OCI-LY7 (cell line): ENCODE measurements around the gene AXL. TPM values are rescaled to one million over a fixed set of nuclear protein-coding genes. Genes with fewer than 3 reads are reported as not detected.
A peak's percentile ranks its signal among the peaks of the same experiment; 100 is the strongest.

ENCODE experiments used
- BruUV-seq: library from RNA; stranded (reverse); fragments of 400-500 nt; replicated peaks from 2 replicates; lab custom pipeline; 2021; lab: Mats Ljungman, UMichigan
- CTCF ChIA-PET: fragments of 300-600 bp; sonication (Branson Sonifier 250); formaldehyde crosslinking; loops from one replicate; lab custom pipeline; 2022; ENCODE audit warnings: antibody characterized with exemption; ENCODE audit not compliant: unreplicated experiment; lab: Charles Lee
- POLR2A ChIA-PET: fragments of 300-600 bp; sonication (Branson Sonifier 250); formaldehyde crosslinking; loops from one replicate; lab custom pipeline; 2022; ENCODE audit warnings: antibody characterized with exemption; lab: Charles Lee
- DNase-seq: peaks from one replicate; pipeline ENCODE4 v3.0.0-alpha.2; 2015; ENCODE audit warnings: low spot score
- H2AFZ ChIP-seq: fragments of 200-600 bp; sonication (generic), shearing (Covaris generic); 2 replicates; pipeline ENCODE4 v1.6.1; 2014; ENCODE audit warnings: mild to moderate bottlenecking, antibody characterized with exemption, low read length, moderate library complexity
- H3K27ac ChIP-seq: fragments of 200-600 bp; sonication (generic); 2 replicates; pipeline ENCODE4 v1.5.1; 2014; ENCODE audit warnings: mixed run types, low read depth, mild to moderate bottlenecking, moderate library complexity, low read length, inconsistent platforms; ENCODE audit not compliant: poor library complexity, severe bottlenecking
- H3K36me3 ChIP-seq: fragments of 200-600 bp; sonication (generic); 2 replicates; pipeline ENCODE4 v1.6.1; 2014; ENCODE audit warnings: mild to moderate bottlenecking, antibody characterized with exemption, low read length, moderate library complexity, mixed read lengths; ENCODE audit not compliant: insufficient read depth
- H3K4me1 ChIP-seq: fragments of 200-600 bp; sonication (generic); 2 replicates; pipeline ENCODE4 v1.5.1; 2014; ENCODE audit warnings: mild to moderate bottlenecking, low read length; ENCODE audit not compliant: insufficient read depth, poor library complexity, severe bottlenecking
- H3K4me2 ChIP-seq: fragments of 200-600 bp; sonication (generic); 2 replicates; pipeline ENCODE4 v1.6.1; 2014; ENCODE audit warnings: mild to moderate bottlenecking, low read length
- H3K4me3 ChIP-seq: fragments of 200-600 bp; sonication (generic); 2 replicates; pipeline ENCODE4 v1.5.1; 2014; ENCODE audit warnings: mild to moderate bottlenecking, low read depth, low read length; ENCODE audit not compliant: poor library complexity, severe bottlenecking
- H3K79me2 ChIP-seq: fragments of 200-600 bp; sonication (generic); 2 replicates; pipeline ENCODE4 v1.6.1; 2016; ENCODE audit warnings: low read depth, mild to moderate bottlenecking, low read length, moderate library complexity, mixed read lengths; ENCODE audit not compliant: insufficient read depth
- H3K9me2 ChIP-seq: fragments of 200-600 bp; sonication (generic); 2 replicates; pipeline ENCODE4 v1.6.1; 2016; ENCODE audit warnings: mild to moderate bottlenecking, low read length, mixed read lengths; ENCODE audit not compliant: insufficient read depth
- H3K9me3 ChIP-seq: fragments of 200-600 bp; sonication (generic); 2 replicates; pipeline ENCODE4 v1.6.1; 2014; ENCODE audit warnings: mild to moderate bottlenecking, mixed run types, low read length, mixed read lengths
- H4K20me1 ChIP-seq: fragments of 200-600 bp; sonication (generic); 2 replicates; pipeline ENCODE4 v1.6.1; 2014; ENCODE audit warnings: mild to moderate bottlenecking, antibody characterized with exemption, low read length, moderate library complexity, mixed read lengths; ENCODE audit not compliant: insufficient read depth
- EZH2phosphoT487 ChIP-seq: fragments of 200-600 bp; sonication (generic); IDR thresholded peaks from 2 replicates; pipeline ENCODE4 v1.6.1; 2018; ENCODE audit warnings: low read depth, borderline replicate concordance, mild to moderate bottlenecking, mixed run types, antibody characterized with exemption, low read length, moderate library complexity, mixed read lengths
- intact Hi-C: fragments of 100-400 bp; cut with micrococcal nuclease; formaldehyde crosslinking; loops from one replicate; pipeline ENCODE4 v1.10.0; 2022; ENCODE audit not compliant: unreplicated experiment
- total RNA-seq, 2 experiments: library from RNA; depleted of rRNA in 1 of 2; stranded (reverse); fragments of >200 nt in 1 of 2; shearing (Covaris generic) in 1 of 2; gene quantifications; 2 replicates each; pipeline ENCODE4 v1.2.3, GENCODE V29; 2014 to 2022
- TF ChIP-seq, protein P1 (sequence below): fragments of 200-600 bp; sonication (generic); conservative IDR thresholded peaks from 2 replicates; pipeline ENCODE4 v1.5.1; 2014; ENCODE audit warnings: mild to moderate bottlenecking, antibody characterized with exemption, low read length, moderate library complexity, mixed read lengths

Gene AXL
- total RNA-seq, 2 experiments from 2014 or later, result not detected

DNA sequence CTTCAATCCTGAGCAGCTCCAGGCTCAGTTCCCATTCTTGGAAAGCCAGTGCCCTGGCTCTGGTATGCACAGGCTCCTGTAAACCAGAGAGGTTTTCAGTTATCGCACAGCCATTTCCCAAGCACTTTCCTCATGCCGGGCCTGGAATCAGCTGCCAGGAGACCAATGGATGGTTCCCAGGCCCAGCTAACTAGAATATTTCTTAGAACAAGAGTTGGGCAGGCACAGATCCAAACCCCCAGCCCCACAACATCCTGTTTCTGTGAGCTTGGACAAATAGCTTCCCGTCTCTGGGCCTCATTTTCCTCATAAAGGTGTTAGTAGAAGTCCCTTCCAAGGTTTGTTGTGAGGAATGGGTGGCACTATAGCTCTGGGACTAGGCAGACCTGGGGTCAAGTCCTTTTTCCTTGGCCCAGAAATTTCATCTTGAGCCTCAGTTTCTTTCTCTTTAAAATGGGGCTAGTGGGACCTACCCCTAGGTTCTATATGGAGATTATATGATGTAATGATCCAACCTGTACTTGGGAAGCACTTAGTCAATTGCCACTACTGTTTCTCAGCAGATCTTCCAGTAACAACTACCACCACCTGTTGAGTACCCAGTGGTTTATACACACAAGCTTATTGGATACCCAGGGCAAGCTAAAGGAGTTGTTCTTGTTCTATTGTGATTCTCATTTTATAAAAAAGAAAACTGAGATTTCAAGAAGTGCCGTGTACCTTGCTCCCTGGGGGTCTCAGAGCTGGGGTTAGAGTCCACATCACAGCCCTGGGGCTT lies 85.9 kb downstream of the AXL start:
- Histone ChIP-seq H3K4me2 (no peak overlapping the region), H3K9me3 (no peaks in the 10 kb centered on the region), H3K27ac (no peak overlapping the region), H3K79me2 (no peaks in the 10 kb centered on the region), H3K4me1 (peaks cover 34% of the 10 kb centered on the region), H3K4me3 (no peak overlapping the region), H4K20me1 (no peaks in the 10 kb centered on the region), H2AFZ (no peak overlapping the region), H3K36me3 (peaks cover 94% of the 10 kb centered on the region), H3K9me2 (no peaks in the 10 kb centered on the region)
- no peak for DNase-seq
- CTCF ChIA-PET, result no interaction called here
- no TSS peak for BruUV-seq
- POLR2A ChIA-PET, result no interaction called here
- TF ChIP-seq EZH2phosphoT487, result no peak
- TF ChIP-seq, protein P1, sequence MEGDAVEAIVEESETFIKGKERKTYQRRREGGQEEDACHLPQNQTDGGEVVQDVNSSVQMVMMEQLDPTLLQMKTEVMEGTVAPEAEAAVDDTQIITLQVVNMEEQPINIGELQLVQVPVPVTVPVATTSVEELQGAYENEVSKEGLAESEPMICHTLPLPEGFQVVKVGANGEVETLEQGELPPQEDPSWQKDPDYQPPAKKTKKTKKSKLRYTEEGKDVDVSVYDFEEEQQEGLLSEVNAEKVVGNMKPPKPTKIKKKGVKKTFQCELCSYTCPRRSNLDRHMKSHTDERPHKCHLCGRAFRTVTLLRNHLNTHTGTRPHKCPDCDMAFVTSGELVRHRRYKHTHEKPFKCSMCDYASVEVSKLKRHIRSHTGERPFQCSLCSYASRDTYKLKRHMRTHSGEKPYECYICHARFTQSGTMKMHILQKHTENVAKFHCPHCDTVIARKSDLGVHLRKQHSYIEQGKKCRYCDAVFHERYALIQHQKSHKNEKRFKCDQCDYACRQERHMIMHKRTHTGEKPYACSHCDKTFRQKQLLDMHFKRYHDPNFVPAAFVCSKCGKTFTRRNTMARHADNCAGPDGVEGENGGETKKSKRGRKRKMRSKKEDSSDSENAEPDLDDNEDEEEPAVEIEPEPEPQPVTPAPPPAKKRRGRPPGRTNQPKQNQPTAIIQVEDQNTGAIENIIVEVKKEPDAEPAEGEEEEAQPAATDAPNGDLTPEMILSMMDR, result no peak
- intact Hi-C loops, result no loop called here

- Histone ChIP-seq H3K79me2 (peaks cover 8% of the 10 kb centered on the region), H3K9me2 (no peaks in the 10 kb centered on the region), H3K4me1 (peaks cover 39% of the 10 kb centered on the region), H3K4me3 (no peak overlapping the region), H3K36me3 (peaks cover 81% of the 10 kb centered on the region), H2AFZ (no peak overlapping the region), H3K9me3 (no peaks in the 10 kb centered on the region), H3K4me2 (no peak overlapping the region), H4K20me1 (no peaks in the 10 kb centered on the region), H3K27ac (peak overlapping the region; percentile 68)
- ChIA-PET POLR2A (no interaction called here), CTCF (no interaction called here)
- BruUV-seq, result no TSS peak
- TF ChIP-seq, protein P1, result no peak
- no peak for TF ChIP-seq EZH2phosphoT487
- DNase-seq, result no peak
- intact Hi-C loops, result no loop called here
These were observed 87.1 kb downstream of the AXL start for GRCh38 chr19:41305927-41306793.
